Ishikawa (cell line): ENCODE data around the gene MEGF9.

ENCODE experiments used
- CEBPB ChIP-seq: IDR thresholded peaks from 2 replicates; pipeline ENCODE4 v1.6.1; 2012
- EGR1 ChIP-seq: IDR thresholded peaks from 2 replicates; pipeline ENCODE4 v1.6.1; 2012
- EP300 ChIP-seq: IDR thresholded peaks from 2 replicates; pipeline ENCODE4 v1.6.1; 2012; ENCODE audit warnings: borderline replicate concordance
- FOXM1 ChIP-seq: IDR thresholded peaks from 2 replicates; pipeline ENCODE4 v1.6.1; 2012; ENCODE audit warnings: low read depth, borderline replicate concordance
- NFIC ChIP-seq: IDR thresholded peaks from 2 replicates; pipeline ENCODE4 v1.6.1; 2012
- RAD21 ChIP-seq: IDR thresholded peaks from 2 replicates; pipeline ENCODE4 v1.6.1; 2012; ENCODE audit warnings: low read depth
- REST ChIP-seq: IDR thresholded peaks from 2 replicates; pipeline ENCODE4 v1.6.1; 2012; ENCODE audit warnings: low read depth, mild to moderate bottlenecking
- TAF1 ChIP-seq: IDR thresholded peaks from 2 replicates; pipeline ENCODE4 v1.6.1; 2012; ENCODE audit warnings: low read depth, mild to moderate bottlenecking
- TCF12 ChIP-seq: IDR thresholded peaks from 2 replicates; pipeline ENCODE4 v1.6.1; 2012; ENCODE audit warnings: low read depth
- TEAD4 ChIP-seq: IDR thresholded peaks from 2 replicates; pipeline ENCODE4 v1.6.1; 2012
- USF1 ChIP-seq: IDR thresholded peaks from 2 replicates; pipeline ENCODE4 v1.6.1; 2012
- YY1 ChIP-seq: IDR thresholded peaks from 2 replicates; pipeline ENCODE4 v1.6.1; 2012; ENCODE audit warnings: low read depth
- ZBTB7A ChIP-seq: IDR thresholded peaks from 2 replicates; pipeline ENCODE4 v1.6.1; 2012; ENCODE audit warnings: low read depth
- TF ChIP-seq, protein P1 (sequence below): IDR thresholded peaks from 2 replicates; pipeline ENCODE4 v1.6.1; 2012

GRCh38 chr9:120733190-120733589 is 18.9 kb upstream of the MEGF9 start:
- TF ChIP-seq EP300 (peak; percentile 41; the same call in 1 of the 2 replicates), FOXM1 (no peak), CEBPB (0 out of 2 replicates have a peak, but pooled peaks have one; percentile 6), USF1 (no peak), YY1 (no peak), TEAD4 (peak; percentile 53; the same call in 1 of the 2 replicates), NFIC (0 out of 2 replicates have a peak, but pooled peaks have one; percentile 11), RAD21 (no peak), TAF1 (no peak), REST (no peak), TCF12 (0 out of 2 replicates have a peak, but pooled peaks have one; percentile 20), ZBTB7A (no peak), EGR1 (no peak)
- TF ChIP-seq, protein P1, sequence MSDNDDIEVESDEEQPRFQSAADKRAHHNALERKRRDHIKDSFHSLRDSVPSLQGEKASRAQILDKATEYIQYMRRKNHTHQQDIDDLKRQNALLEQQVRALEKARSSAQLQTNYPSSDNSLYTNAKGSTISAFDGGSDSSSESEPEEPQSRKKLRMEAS = no peak
